GM12875 (cell line): ENCODE results near the gene STYK1.

Source experiments
- H3K4me3 ChIP-seq: one replicate; pipeline ENCODE4 v1.5.1; 2011; ENCODE audit warnings: low read depth, low read length, control low read depth
- CTCF ChIP-seq: IDR thresholded peaks from 2 replicates; pipeline ENCODE4 v1.5.1; 2011; ENCODE audit warnings: low read depth, mild to moderate bottlenecking, control low read depth, inconsistent platforms, low read length, moderate library complexity, borderline replicate concordance; ENCODE audit not compliant: insufficient read depth

The STYK1 gene

GRCh38 chr12:10641735-10642500, 31.9 kb downstream of the STYK1 start:
- no peak for TF ChIP-seq CTCF
- no peak overlapping the region for H3K4me3 ChIP-seq

GRCh38 chr12:10638728-10639127, 35.1 kb downstream of the STYK1 start:
- no peak overlapping the region for H3K4me3 ChIP-seq
- no peak for TF ChIP-seq CTCF

GRCh38 chr12:10636611-10637010, 37.2 kb downstream of the STYK1 start:
- TF ChIP-seq CTCF = no peak
- H3K4me3 ChIP-seq = no peak overlapping the region

- H3K4me3 ChIP-seq = no peak overlapping the region
- TF ChIP-seq CTCF = no peak
Observed at GRCh38 chr12:10636124-10636523, 37.7 kb downstream of the STYK1 start.

GRCh38 chr12:10635306-10635705, 38.5 kb downstream of the STYK1 start:
- no peak for TF ChIP-seq CTCF
- H3K4me3 ChIP-seq = no peak overlapping the region

- no peak for TF ChIP-seq CTCF
- H3K4me3 ChIP-seq = no peak overlapping the region
Observed at GRCh38 chr12:10634427-10634826, 39.4 kb downstream of the STYK1 start.

GRCh38 chr12:10633541-10633940, 40.3 kb downstream of the STYK1 start:
- no peak overlapping the region for H3K4me3 ChIP-seq
- TF ChIP-seq CTCF = no peak
